HG03025 (cell line): ENCODE measurements around the gene RPRD1B.

Source experiments
- ATAC-seq: cut with Tn5 transposase; IDR thresholded peaks from one replicate; pipeline ENCODE4 v1.9.1; 2021; ENCODE audit warnings: mild to moderate bottlenecking, moderate library complexity; ENCODE audit not compliant: unreplicated experiment, low FRiP score

Gene RPRD1B, protein sequence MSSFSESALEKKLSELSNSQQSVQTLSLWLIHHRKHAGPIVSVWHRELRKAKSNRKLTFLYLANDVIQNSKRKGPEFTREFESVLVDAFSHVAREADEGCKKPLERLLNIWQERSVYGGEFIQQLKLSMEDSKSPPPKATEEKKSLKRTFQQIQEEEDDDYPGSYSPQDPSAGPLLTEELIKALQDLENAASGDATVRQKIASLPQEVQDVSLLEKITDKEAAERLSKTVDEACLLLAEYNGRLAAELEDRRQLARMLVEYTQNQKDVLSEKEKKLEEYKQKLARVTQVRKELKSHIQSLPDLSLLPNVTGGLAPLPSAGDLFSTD

DNA sequence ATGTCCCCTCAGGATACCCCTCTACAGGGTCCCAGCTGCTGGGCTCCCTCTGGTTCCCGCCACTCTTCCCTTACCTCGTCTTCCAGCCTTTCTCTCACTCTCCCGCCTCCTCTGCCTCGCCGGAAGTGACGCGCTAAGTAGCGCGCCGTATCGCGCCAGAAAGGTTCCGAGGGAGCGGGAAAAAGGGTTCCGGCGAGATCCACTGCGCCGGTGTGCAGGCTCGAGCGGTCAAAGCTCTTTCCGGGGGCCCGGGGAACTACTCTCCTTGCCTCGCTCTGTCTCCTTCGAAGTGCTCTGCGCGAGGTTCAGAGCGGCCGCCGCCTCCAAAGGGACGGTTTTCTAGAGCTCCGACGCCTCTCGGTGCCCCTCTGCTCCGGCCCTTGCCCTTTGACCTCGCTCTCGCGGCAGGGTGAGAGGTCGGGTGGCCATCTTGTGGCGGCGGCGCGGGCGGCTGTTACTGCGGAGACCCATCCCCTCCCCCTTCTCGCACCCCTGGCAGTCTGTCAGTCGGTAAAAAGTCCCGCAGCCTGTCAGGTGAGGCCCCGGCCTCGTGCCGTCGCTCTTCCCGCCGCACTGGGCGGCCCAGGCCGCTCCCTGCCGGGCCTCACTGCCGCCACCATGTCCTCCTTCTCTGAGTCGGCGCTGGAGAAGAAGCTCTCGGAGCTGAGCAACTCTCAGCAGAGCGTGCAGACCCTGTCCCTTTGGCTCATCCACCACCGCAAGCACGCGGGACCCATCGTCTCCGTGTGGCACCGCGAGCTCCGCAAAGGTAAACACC is at the start of gene RPRD1B, which contains the start of gene TTI1:
RPRD1B (plus strand) TSS at position 417 of the 778 bp plus-strand sequence; CDS start at position 619, 202 bp downstream.
TTI1 (minus strand) TSS at position 127 of the 778 bp plus-strand sequence. CDS start 19,640 bp downstream, outside the sequence.
- ATAC-seq = peak; percentile 73

DNA sequence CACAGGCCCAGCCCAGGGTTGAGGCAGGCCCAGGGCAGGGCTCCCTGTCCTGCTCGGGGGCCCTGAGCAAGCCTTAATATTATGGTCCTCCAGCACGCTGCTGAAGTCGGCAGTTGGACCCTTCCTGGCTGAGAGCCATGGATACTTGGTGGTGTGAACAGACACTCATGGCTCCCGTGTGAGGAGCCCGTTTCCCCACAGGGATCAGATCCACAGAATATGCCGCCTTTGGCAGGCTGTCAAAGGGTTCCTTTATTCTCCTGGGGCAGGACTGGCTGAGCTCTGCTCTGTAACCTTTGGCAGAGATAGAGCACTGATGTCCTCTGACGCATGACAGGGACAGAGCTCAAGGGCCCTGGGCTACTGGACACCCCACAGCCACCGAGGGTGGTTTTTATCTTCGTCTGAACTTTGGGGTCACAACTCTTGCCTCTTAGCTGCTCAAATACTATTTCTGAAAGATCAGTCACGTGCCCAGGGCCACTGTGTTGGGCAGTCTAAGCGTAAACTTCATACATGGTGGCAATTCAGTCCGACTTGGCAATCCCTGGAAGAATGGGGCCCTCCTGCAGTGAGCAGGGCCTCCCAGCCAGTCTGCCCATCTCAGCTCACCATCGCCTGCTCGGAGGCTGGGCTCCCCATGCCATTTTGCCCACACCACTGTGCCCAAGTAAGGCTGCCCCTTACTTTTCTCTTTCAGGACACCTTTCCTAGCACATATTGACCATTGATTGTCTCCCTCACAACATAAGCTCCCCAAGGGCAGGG is 49.3 kb upstream of the RPRD1B start:
- ATAC-seq = no peak

DNA sequence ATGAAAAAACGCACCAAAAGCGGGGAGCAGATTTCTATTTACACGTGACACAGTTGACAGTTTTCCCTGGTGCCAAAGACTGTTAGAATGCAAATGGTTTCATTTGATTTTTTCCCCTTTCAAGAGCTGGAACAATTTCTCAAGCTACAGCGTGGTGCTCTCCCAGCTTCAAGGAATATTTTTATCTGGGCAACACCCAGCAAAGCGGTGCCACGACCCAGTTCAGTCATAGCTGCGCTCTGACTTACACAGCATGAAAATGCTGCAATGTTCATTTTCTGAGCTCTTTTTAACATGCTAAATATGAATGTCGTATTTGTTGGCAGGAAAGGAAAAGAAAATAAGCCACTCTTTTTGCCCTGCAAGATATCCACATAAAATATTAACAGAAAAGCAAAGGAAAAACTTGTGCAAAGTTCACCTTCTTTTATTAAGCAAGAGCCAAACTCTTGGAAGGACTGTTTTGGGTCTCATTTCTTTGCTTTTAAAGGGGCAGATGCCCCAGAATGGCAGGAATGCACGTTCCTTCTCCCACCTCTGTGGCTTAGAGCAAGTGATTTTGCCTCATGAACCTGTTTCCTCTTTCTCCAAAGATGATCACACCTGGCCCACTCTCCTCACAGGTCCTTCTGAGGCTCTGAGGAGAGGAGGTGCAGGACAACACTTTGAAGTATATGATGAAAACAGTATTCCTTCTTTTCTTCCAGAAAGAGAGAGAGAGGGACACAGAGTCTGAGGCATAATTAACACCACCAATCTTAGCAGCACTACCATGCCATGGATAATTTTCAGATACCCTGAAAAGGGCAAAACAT is 47.3 kb upstream of the RPRD1B start:
- ATAC-seq = no peak

DNA sequence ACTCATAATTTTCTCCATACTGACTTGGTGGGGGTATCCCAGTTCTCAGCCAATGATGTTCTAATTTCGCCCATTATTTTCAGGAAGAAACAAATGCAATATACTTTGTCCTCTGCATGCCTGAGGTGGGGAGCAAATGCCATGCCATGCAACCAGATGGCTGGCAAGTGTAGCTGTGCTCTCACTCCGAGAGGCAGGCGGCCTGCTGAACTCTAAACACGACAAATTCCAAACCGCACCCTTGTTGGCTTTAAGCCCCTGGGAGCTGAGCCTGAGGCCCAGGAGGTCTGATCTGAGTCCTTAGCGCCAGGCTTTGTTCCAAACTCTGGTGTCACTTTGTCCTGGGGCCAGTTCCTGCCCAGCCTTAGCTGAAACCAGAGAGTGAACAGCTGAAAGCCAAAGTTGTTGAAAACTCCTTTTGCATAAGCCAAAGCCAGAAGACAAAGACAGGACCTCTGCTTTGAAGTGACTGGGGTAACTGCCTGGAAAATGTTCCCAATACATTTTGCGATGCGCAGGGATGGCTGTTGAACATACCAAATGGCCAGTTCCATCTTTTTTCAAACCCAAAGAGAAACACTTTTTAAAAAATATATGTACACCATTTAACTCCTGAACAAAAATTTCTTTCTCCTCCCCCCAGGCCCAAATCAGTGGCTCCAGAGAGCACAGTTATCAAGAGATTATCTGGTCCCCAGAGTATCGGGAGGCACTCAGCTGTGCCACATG is 46.5 kb upstream of the RPRD1B start:
- ATAC-seq = no peak

DNA sequence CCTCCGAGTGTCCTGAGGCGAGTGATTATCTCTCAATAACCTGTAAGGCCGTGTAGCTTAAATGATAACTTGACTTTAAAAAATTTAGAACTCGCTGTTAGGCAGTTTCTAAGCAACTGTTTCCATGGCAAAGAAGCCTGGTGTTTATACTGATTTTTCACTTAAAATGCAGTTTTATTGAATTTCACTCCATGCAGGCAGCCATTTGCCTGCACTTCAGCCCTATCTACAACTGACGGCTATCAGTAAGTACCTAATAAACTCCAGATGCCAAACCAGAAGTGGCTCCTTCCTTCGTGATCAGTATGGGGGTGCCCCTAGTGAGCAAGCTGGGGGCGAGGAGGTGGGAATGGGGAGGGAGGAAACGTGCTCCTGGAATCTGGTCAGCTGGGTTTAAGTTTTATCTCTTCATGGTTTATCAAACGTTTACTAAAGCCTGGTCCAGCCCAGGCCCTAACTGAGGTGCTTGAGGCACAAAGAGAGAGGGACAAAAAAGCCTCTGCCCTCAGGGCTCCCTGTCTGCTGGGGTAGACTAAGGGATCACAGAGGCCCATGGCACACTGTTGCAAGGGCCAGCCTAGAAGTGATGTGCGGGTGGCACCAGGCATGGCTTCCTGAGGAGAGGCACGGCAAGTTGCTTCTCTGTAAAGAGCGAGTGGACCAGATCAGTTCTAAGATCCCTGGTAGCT is 45.8 kb upstream of the RPRD1B start:
- no peak for ATAC-seq

DNA sequence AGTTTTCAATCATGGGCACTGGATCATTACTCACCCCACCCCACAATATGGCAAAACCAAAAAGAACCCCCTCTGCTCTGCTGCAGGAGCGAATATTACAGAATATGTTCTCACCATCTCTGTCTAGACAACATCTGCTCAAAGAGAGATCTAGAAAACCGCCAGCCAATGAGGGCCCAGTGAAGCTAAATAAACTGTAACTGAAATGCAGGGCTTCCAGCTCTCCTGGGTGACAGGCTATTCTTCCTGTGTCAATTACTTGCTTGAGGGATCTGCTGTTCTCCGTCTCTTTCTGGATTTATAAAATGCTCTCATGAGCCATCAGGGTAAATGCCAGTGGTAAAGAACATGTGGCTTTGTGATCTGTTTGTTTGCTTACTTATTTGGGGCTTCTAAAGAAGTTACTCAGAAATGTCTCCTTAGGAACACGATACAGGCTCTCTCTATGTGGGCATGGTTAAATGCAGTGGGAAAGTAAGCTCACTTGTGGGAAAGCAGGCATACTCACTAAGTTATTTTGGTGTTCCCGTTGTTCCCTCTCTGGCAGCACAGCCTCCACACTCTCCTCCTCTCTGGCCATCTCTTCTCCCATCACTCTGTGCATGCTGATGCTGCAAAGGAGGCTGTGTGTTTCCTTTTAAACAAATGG is 45.1 kb upstream of the RPRD1B start:
- no peak for ATAC-seq

DNA sequence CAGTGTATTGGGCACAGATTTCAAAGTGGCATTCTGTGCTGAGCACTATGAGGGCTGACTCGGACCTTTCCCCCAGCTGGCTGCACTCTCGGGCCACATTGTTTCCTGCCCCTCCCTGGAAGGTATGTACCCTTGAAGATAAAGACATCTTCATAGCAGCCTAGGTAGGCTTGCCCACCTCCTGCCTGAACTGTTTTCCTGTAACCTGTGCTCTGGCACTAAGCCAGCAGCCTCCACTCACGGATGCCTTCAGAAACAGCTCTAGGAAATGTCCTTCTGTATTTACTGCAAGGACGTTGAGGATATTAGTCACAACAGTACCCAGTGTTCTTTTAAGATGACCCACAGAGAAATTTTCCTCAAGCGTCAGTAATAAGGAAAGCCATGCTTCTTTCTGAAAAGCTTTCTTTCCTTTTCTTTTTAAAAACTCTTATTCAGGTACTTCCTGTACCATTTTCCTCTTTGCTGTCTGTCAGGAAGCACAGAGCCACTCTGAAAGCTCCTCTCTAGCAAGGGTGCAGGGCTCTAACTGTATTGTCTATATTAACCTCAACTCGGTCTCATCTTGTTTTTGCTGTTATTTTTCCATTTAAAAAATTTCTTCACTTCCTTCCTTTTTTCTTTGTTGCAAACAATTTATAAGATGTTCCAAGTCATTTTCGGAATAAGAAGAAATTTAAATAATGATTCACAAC is 43.8 kb upstream of the RPRD1B start:
- ATAC-seq = no peak

DNA sequence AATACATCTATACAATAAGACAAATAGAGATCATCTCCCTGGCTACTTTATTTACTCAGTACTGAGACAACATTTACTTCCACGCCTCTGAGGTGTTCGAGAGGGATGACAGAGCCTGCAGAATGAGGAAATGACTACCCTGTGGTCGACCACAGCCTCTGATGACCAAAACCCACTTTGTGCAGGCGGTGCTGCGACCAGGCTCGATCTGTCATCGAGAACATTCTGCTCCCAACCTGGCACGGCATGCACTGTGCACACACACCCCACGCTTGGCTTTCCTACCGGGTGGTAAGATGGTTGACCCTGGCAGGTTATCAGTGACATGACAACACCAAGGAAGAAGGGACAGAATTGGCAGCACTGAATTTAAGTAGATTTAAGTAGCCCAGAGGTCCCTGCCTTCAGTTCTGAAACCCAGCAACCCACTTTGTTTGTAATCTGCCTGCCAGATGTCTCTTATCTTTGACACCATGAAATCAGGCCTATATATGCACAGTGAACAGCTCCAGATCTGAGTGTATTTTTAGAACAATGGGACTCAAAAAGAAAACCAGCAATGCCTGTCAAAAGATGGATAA is 42.9 kb upstream of the RPRD1B start:
- ATAC-seq = peak; percentile 78

DNA sequence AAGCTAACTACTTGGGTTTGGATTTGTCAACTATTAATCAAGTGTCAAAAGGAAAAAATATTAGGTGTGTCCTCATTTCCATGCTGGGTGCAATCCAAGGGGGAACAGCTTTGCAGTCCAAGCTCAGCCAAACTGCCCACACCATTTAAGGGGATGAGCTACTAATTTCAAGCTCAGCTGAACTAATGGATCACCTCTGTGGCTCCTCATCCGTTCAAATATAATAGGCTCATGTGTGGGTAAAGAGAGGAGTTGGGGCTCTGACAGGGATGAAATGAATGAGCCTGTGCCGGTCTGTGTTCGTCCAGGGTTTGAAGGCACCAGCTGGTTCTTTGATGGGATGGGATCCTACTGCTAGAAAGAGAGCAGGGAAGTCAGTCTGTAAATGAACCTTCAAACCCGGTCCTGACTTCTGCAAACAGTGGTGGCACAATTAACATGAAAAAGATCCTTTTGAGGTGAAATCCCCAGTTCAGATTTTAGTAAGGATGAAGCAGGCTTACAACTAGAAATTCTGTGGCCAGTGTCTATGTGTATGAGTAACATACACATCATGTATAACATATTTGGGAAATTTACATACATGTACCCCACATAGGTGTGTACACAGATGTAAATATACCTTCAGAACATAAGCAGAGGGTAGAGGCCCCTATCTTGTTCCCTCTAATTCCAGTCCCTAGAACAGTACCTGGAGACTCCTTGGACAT is 42.2 kb upstream of the RPRD1B start:
- ATAC-seq = no peak

DNA sequence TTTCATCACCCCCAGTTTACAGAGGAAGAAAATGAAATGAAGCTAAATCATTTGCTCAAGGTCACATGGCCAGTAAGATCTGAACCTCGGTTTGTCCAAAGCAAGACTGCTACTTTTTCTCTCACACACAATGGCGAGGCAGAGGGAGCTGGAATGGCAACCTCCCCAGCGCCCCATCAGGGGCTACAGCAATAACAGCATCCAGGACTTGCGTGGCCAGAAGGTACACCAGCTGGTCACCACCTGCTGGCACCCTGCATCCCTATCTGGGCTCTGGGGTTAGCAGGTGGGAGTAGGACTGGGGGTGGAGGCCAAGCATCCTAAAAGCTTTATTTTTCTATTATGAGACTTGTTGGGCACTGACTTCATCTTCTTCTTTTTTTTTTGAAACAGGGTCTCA is 41.6 kb upstream of the RPRD1B start:
- no peak for ATAC-seq

DNA sequence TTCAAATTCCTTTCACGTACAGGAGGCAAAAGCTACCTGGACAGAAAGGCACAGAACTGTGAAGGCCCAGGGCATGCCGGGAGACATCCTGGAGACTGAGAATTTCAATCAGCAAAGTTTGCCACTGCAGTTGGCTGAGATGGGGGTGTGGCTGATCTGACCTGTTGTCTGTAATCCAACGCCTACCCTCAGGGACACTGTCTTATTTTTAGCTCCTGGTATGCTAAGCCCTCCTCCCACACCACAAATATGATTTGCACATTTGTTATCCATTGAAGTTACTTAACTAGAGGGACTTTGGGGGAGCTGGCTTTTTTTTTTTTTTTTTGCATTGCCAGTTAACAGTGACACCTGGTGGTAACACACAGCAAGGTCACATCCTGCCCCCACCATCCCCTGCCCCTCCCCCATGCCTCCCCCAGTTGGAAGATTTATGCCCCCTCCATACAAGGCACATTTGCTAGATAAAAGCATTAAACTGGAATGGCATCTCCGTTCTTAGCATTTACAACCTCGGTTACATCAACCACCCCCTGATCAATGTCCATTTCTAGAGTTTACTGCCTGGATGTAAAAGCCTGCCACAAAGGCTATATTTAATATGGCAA is 40.6 kb upstream of the RPRD1B start:
- no peak for ATAC-seq

DNA sequence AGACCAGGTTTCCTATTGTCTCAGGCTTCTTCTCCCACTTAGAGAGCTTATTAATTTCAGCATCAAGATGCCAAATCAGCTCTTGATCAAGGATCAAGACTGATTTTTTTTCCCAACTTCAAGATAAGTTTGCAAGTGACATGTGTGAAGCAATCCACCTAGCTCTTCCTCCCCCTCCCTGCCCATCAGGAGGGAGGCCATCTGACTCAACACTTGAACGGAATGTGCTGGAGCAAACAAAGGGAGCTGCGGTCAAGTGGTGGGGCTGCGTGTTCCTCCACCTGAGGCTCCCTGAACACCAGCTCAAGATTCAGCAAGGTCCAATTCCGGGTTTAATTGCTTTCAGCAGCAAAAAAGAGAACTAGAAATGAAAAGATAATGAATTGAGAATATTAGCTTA is 39.0 kb upstream of the RPRD1B start:
- ATAC-seq = no peak

DNA sequence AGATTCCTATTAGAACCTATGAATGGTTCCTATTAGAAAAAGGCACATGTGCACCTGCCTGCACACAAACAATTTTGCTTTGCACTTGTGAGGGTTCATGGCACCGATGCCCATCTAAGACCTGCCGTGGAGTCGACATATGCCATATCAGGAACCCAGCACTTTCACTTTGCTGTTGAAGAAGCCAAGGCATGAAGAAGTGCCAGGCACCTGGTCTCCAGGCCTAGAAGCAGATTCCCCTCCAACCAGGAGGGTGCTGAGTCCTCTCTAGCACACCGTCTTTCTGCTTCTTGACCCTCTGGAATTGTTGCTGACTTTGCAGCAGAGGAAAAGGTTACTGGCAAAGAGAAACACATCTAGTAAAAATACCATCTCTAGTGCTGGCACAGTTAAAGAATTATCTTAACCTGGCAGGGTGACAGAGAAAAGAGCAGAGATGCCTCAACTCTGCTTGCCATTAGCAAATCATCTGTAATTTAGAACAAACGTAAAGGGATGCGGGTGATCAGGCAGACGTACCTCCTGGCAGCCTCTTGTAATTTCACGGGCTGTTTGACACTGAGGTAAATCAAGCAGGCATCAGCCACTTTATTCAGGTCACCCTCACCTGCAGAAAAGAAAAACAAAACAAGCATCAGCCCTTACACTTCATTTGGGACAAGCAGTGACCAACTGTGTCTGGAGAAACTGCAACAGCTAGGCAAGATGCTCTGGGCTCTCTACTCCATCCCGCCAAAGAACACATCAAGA is 37.5 kb upstream of the RPRD1B start:
- no peak for ATAC-seq

DNA sequence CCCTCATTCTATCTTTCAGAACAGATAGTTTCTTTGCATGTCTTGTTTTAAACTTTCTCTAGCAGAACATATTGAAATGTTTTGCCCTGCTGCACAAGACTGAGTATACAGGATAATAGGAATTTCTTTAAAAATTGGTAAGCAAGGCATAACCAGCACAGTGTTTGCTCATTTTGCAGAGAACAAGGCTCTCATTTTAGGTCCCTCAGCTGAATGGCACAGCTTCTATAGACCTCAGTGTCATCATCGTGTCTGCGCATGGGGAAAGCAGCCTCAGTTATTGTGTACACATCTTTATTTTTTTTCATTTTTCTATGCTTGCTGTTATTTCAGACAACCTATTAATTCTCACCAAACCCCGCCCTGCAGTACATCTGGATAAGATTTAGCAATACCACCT is 36.0 kb upstream of the RPRD1B start:
- no peak for ATAC-seq

DNA sequence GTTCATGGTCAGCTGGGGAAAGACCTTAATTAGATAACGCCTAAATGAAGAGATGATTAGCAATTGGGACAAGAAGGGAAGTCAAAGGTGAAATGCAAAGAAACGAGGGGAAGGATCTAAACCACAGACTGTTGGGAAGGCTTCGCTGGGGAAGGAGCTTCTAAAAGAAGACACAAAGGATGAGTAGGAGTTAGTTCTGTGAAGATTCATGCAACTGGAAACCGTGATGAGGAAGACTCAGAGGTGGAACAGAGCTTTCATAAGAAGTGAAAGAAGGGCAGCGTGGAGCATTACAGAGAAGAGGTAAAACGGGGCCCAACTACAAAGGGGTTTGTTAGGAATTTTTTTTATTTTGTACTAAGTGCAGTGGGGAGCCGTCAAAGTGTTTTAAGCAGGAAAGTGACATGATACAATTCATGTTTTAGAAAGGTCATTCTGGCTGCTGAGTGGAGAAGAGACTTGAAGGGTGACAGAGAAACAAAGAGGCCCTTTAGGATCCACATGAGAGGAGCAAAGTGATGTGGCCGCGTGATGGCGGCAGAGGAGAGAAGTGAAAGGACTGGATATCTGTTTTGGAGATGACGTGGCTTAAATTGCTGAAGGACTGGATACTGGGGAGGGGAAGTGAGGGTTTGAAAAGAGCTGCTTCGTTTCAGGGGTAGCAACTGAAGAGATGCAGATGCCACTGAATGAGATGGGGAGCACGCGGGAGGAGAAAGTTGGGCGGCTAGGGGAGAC is 33.9 kb upstream of the RPRD1B start:
- ATAC-seq = no peak
